HG03103 (cell line): Measurements from ENCODE around the gene PRKCE.

Source experiments
- ATAC-seq: cut with Tn5 transposase; IDR thresholded peaks from one replicate; pipeline ENCODE4 v1.9.1; 2021; ENCODE audit warnings: low read depth; ENCODE audit not compliant: unreplicated experiment

The PRKCE gene

DNA sequence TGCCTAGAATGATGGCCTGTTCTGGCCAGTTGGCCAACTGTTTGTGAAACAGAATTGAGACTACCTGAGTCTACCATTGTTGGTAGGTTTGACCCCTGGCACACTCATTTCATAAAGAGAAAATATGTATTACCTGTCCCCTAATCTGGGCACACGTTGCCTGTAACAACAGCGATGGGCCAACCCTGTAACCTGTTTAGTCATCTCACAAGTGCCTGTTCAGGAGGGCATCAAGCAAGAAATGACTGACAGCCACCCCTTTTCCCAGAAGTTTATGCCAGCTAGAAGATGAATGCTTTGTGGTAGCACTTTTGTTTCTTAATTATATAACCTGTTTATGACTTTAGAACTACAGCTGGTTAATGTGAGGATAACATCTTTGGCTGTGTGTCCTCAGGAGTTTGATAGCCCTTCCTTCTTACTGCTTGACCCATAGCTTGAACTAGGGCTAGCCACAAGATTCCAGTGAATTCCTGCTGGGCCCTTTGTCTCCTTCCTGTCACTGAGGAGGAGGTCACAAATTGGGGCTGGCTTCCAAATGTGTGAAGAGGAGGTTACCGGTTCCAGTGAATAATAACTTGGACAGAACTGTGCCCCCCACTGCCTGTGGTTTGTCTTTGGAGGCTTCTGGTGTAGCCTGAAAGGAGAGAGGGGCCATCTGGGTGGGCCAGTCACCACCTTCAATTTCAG is 371.8 kb downstream of the PRKCE start:
- ATAC-seq = no peak

GRCh38 chr2:46024146-46024779 is 372.8 kb downstream of the PRKCE start:
- no peak for ATAC-seq

DNA sequence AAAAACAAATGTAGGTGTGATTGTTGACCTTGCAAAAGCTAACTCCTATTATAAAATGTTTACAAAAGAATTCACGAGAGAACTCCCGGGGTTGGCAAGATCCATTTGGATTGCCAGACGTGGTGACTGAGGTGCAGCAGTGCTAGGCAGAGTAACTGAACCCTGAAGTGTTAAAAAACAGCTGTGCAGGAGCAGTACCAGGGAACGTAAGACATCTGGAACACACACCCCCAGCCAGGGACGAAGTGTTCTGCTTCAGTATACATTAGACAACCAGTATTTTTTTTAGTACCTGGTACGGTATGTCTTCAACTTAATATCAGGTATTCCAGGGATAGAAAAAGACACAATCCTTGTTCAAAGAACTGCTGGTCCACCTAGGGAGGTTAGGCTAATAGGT is 373.6 kb downstream of the PRKCE start:
- no peak for ATAC-seq

GRCh38 chr2:46025676-46026075 is 374.2 kb downstream of the PRKCE start:
- ATAC-seq = no peak

- no peak for ATAC-seq
These were observed 375.0 kb downstream of the PRKCE start for GRCh38 chr2:46026431-46026830.

DNA sequence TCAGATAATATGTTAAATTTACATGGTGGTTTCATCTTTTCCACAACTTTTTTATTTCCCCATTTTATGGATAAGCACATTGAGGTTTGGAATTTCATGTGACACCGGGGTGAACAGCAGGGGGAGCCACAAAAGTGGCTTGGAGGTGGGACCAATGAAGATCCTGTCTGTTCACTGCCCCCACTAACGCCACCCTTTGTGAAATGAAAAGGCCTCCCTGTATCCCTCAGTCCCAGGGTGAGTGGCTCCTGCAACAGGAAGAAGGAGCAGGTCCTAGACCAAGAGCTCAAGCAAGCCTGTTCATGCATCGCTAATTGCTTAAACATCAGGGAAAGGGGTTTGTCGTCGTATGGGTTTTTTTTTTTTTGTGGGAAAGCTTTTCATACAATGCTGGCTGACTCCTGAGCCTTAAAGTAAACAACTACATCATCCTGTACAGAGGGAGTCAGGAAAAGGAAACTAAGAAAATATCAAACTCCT is 377.9 kb downstream of the PRKCE start:
- ATAC-seq = no peak

- no peak for ATAC-seq
These were observed 378.9 kb downstream of the PRKCE start for GRCh38 chr2:46030330-46030729.

DNA sequence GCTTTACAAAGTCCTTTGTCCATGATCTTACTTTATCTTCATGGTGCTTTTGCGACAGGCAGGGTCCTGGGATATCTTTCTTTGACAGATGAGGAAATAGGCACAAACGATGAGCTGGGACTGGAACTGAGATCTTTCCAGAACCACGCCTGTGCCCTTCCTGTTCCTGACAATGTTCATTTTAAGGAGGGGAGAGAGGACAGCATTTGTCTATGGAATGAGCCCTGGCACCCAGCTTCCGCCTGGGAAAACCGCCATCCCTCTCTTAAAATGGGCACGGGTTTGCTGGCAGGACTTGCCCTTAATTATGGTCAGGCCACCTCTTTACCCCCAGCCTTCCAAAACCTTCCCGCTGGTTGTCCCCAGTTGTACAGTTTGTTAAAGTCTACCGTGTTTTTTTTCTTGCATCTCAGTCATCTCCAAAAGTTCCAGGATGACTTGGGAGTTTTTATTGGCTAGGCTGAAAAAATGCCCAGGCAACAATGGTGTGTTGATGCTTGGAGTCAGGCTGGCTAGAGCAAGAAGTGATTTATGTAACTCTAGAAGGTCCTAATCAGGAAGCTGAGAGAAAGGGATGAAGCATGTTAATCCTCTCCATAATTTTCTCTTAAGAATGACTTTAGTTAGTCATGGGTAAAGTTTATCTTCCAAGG is 380.8 kb downstream of the PRKCE start:
- no peak for ATAC-seq

- ATAC-seq = no peak
These were observed 381.5 kb downstream of the PRKCE start for GRCh38 chr2:46032996-46033395.

DNA sequence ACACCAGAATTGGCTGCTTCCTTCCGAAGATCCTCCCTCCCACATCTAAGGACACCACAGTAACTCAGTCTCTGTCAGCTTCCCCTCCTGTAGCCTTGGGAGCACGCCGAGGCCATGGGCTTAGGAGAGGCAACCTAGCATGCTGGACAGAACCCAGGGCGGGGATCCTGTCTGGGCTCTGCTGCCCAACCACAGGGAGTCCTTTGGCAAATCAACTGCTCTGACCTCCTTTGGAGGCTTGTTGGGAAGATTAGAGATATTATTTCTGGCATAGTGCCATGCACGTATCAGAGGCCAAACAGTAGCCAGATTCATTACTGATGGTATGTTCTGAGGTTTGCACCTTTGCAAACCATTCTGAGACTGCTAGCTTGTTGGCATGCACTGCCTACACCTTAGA is 383.1 kb downstream of the PRKCE start:
- ATAC-seq = no peak

GRCh38 chr2:46036929-46037328 is 385.5 kb downstream of the PRKCE start:
- ATAC-seq = no peak

GRCh38 chr2:46039543-46040303 is 388.2 kb downstream of the PRKCE start:
- no peak for ATAC-seq

- ATAC-seq = no peak
These were observed 389.2 kb downstream of the PRKCE start for GRCh38 chr2:46040563-46041155.

GRCh38 chr2:46041434-46041833 is 390.0 kb downstream of the PRKCE start:
- ATAC-seq = no peak

DNA sequence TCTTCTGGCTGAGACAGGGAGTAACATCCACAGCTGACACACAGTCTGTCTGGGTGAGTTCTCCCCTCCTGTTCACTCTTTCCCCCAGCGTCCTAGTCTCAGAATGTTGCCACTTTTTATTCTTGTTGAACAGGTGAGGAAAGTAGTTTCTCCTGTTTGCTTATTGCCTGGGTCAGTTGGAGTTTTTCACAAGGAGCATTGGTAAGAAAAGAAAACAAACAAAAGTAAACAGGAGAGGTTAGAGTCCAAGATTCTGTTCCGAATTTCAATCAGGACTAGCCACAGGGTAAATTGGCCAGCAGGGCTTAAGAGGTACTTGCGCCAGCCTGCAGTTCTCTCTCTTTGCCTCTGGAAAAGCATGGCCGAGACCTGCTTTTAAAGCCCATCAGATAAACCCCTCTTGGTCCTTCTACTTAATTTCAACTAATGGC is 390.7 kb downstream of the PRKCE start:
- ATAC-seq = no peak

- no peak for ATAC-seq
These were observed 391.2 kb downstream of the PRKCE start for GRCh38 chr2:46042711-46043110.

GRCh38 chr2:46045888-46046287 is 394.4 kb downstream of the PRKCE start:
- no peak for ATAC-seq

DNA sequence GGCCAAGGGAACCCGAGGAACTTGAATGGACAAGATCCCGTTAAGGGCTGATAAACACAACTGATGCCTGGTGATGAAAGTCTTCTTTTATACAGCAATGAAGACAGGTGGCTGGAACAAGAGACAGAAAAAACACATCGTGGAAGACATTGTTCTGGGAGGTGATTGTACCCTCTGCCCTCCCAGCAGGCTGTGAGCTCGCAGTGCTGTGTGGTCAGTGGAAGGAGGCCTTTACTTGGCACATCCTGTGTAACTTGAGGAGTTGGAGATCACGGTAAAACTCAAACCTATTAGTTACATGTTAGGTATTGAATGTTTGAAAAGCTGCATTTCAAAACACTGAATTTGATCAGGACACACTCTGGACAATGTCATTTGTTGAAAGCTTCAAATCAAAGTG is 395.8 kb downstream of the PRKCE start:
- no peak for ATAC-seq

GRCh38 chr2:46048693-46049092 is 397.2 kb downstream of the PRKCE start:
- ATAC-seq = no peak

DNA sequence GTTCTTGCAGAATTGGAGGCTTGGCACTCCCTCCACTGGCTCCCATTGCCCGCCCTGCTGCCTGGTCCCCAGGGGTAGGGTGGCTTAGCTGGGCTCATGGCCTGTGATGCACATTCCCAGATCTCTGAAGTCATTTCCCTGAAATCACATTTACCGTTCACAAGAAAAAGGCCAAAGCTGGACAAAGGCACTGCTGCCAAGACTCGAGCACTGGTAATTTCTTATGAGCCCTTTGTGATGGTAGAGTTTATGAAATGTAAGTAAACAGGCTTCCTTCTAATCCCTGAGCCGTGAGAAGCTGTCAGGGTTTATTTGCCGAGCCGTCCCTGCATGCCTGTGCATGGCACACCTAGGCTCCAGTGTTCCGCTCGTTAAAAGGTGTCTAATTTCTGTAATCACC is 398.6 kb downstream of the PRKCE start:
- no peak for ATAC-seq

- no peak for ATAC-seq
These were observed 399.0 kb downstream of the PRKCE start for GRCh38 chr2:46050489-46050888.
